Loucy (cell line): ENCODE data around the gene FOXJ3.

Experiments used
- EZH2phosphoT487 ChIP-seq: fragments of 200-600 bp; IDR thresholded peaks from 2 replicates; pipeline ENCODE4 v1.6.1; 2018; ENCODE audit warnings: antibody characterized with exemption, mild to moderate bottlenecking, moderate library complexity, borderline replicate concordance
- TF ChIP-seq, protein P1 (sequence below): fragments of 200-600 bp; sonication (generic); conservative IDR thresholded peaks from 2 replicates; pipeline ENCODE4 v1.5.1; 2014; ENCODE audit warnings: mild to moderate bottlenecking, antibody characterized with exemption, low read length

DNA sequence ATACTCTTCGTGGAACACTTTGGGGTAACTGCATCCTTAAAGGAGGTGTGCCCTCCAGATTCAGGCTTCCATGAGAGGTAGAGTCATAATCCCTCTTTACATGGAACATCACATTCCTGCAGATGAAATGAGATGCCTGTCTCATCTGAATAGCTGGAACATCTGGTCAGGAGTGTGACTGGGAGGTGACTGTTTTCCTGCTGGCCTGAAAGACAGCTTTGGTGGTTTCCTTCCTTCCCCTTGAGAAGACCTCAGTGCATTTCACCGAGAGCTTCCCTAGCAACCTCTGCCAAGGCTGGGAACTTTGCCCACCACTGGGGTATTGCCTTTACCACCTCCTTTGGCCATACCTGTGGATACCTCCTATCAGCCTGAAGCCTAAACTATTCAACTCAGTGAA, 123.8 kb downstream of the FOXJ3 start:
- no peak for TF ChIP-seq EZH2phosphoT487
- TF ChIP-seq, protein P1, sequence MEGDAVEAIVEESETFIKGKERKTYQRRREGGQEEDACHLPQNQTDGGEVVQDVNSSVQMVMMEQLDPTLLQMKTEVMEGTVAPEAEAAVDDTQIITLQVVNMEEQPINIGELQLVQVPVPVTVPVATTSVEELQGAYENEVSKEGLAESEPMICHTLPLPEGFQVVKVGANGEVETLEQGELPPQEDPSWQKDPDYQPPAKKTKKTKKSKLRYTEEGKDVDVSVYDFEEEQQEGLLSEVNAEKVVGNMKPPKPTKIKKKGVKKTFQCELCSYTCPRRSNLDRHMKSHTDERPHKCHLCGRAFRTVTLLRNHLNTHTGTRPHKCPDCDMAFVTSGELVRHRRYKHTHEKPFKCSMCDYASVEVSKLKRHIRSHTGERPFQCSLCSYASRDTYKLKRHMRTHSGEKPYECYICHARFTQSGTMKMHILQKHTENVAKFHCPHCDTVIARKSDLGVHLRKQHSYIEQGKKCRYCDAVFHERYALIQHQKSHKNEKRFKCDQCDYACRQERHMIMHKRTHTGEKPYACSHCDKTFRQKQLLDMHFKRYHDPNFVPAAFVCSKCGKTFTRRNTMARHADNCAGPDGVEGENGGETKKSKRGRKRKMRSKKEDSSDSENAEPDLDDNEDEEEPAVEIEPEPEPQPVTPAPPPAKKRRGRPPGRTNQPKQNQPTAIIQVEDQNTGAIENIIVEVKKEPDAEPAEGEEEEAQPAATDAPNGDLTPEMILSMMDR = no peak
